Measurements from ENCODE around the gene ASIC1. TPM values are rescaled to one million over a fixed set of nuclear protein-coding genes. Genes with fewer than 3 reads are reported as not detected.
A peak's percentile ranks its signal among the peaks of the same experiment; 100 is the strongest.
"Not testable (repeated sequence)": the region's sequence is repeated elsewhere in the genome, so short reads cannot be mapped to it uniquely, and the experiment has no call there.

ASIC1 gene
- total and polyA plus RNA-seq, 4 donors: 14.3 to 148 (median 79.5) TPM

- WGBS (ENCODE audit: insufficient coverage): 33% methylated on average over 1 of the region's 4 CpGs
- Histone ChIP-seq H3K4me1 (ENCODE audit: control insufficient read depth, insufficient read depth, low read length) (peaks cover 4% of the 10 kb centered on the region), H3K27me3 (ENCODE audit: control insufficient read depth, insufficient read depth, low read length) (no peaks in the 10 kb centered on the region), H3K4me3 (ENCODE audit: low read depth, low read length) (no peak overlapping the region), H3K9me3 (ENCODE audit: control insufficient read depth, insufficient read depth, low read length) (no peaks in the 10 kb centered on the region), H3K36me3 (ENCODE audit: control insufficient read depth, insufficient read depth, low read length) (no peaks in the 10 kb centered on the region), H3K27ac (ENCODE audit: low read depth, low read length) (peak overlapping the region; percentile 19)
- DNase-seq (ENCODE audit: low read depth in 4 of 6, low spot score in 6 of 6): peak in 1 of 6 donors; percentile 86
Observed at GRCh38 chr12:50021031-50021430, 36.4 kb upstream of the ASIC1 start.

GRCh38 chr12:50022903-50023302, 34.5 kb upstream of the ASIC1 start:
- Histone ChIP-seq H3K4me3 (ENCODE audit: low read depth, low read length) (no peak overlapping the region), H3K9me3 (ENCODE audit: control insufficient read depth, insufficient read depth, low read length) (no peaks in the 10 kb centered on the region), H3K36me3 (ENCODE audit: control insufficient read depth, insufficient read depth, low read length) (no peaks in the 10 kb centered on the region), H3K4me1 (ENCODE audit: control insufficient read depth, insufficient read depth, low read length) (peaks cover 4% of the 10 kb centered on the region), H3K27me3 (ENCODE audit: control insufficient read depth, insufficient read depth, low read length) (no peaks in the 10 kb centered on the region), H3K27ac (ENCODE audit: low read depth, low read length) (no peak overlapping the region)
- WGBS (ENCODE audit: insufficient coverage): no CpG with 5 or more reads among the region's 1 CpG
- DNase-seq (ENCODE audit: low read depth in 4 of 6, low spot score in 6 of 6): no peak

GRCh38 chr12:50024227-50024626, 33.2 kb upstream of the ASIC1 start:
- Histone ChIP-seq H3K4me1 (ENCODE audit: control insufficient read depth, insufficient read depth, low read length) (peaks cover 4% of the 10 kb centered on the region), H3K36me3 (ENCODE audit: control insufficient read depth, insufficient read depth, low read length) (no peaks in the 10 kb centered on the region), H3K27ac (ENCODE audit: low read depth, low read length) (no peak overlapping the region), H3K9me3 (ENCODE audit: control insufficient read depth, insufficient read depth, low read length) (no peaks in the 10 kb centered on the region), H3K4me3 (ENCODE audit: low read depth, low read length) (peak overlapping the region; percentile 91), H3K27me3 (ENCODE audit: control insufficient read depth, insufficient read depth, low read length) (no peaks in the 10 kb centered on the region)
- DNase-seq (ENCODE audit: low read depth in 4 of 6, low spot score in 6 of 6): no peak
- WGBS (ENCODE audit: insufficient coverage): no CpG with 5 or more reads among the region's 8 CpGs

- 0% methylated on average over 12 of the region's 16 CpGs for WGBS (ENCODE audit: insufficient coverage)
- Histone ChIP-seq H3K27me3 (ENCODE audit: control insufficient read depth, insufficient read depth, low read length) (no peaks in the 10 kb centered on the region), H3K9me3 (ENCODE audit: control insufficient read depth, insufficient read depth, low read length) (no peaks in the 10 kb centered on the region), H3K4me3 (ENCODE audit: low read depth, low read length) (peak overlapping the region; percentile 91), H3K4me1 (ENCODE audit: control insufficient read depth, insufficient read depth, low read length) (peaks cover 4% of the 10 kb centered on the region), H3K27ac (ENCODE audit: low read depth, low read length) (peak overlapping the region; percentile 85), H3K36me3 (ENCODE audit: control insufficient read depth, insufficient read depth, low read length) (no peaks in the 10 kb centered on the region)
- no peak for DNase-seq (ENCODE audit: low read depth in 4 of 6, low spot score in 6 of 6)
Observed at GRCh38 chr12:50024805-50025186, 32.6 kb upstream of the ASIC1 start.

GRCh38 chr12:50025187-50026059, 32.0 kb upstream of the ASIC1 start, which contains the start of gene RACGAP1:
Gene RACGAP1 (minus strand): TSS chr12:50025494. CDS start chr12:50016715, 8,779 bp downstream.
- Histone ChIP-seq H3K27me3 (ENCODE audit: control insufficient read depth, insufficient read depth, low read length) (no peaks in the 10 kb centered on the region), H3K4me3 (ENCODE audit: low read depth, low read length) (peak within 1 kb of the TSS; percentile 91), H3K27ac (ENCODE audit: low read depth, low read length) (peak within 1 kb of the TSS; percentile 85), H3K9me3 (ENCODE audit: control insufficient read depth, insufficient read depth, low read length) (no peaks in the 10 kb centered on the region), H3K4me1 (ENCODE audit: control insufficient read depth, insufficient read depth, low read length) (peaks cover 4% of the 10 kb centered on the region), H3K36me3 (ENCODE audit: control insufficient read depth, insufficient read depth, low read length) (no peaks in the 10 kb centered on the region)
- WGBS (ENCODE audit: insufficient coverage): under 1% methylated on average over 44 of the region's 47 CpGs
- peak; percentile 97 to 100 (median 98) for DNase-seq (ENCODE audit: low read depth in 4 of 6, low spot score in 6 of 6)

GRCh38 chr12:50026691-50027090, 30.7 kb upstream of the ASIC1 start:
- WGBS (ENCODE audit: insufficient coverage): no CpG with 5 or more reads among the region's 3 CpGs
- Histone ChIP-seq H3K27me3 (ENCODE audit: control insufficient read depth, insufficient read depth, low read length) (no peaks in the 10 kb centered on the region), H3K4me3 (ENCODE audit: low read depth, low read length) (no peak overlapping the region), H3K27ac (ENCODE audit: low read depth, low read length) (no peak overlapping the region), H3K9me3 (ENCODE audit: control insufficient read depth, insufficient read depth, low read length) (no peaks in the 10 kb centered on the region), H3K36me3 (ENCODE audit: control insufficient read depth, insufficient read depth, low read length) (no peaks in the 10 kb centered on the region), H3K4me1 (ENCODE audit: control insufficient read depth, insufficient read depth, low read length) (peaks cover 4% of the 10 kb centered on the region)
- DNase-seq (ENCODE audit: low read depth in 4 of 6, low spot score in 6 of 6): no peak

GRCh38 chr12:50030449-50030848, 26.9 kb upstream of the ASIC1 start:
- H3K9me3 ChIP-seq (ENCODE audit: control insufficient read depth, insufficient read depth, low read length); H3K36me3 ChIP-seq (ENCODE audit: control insufficient read depth, insufficient read depth, low read length); H3K27ac ChIP-seq (ENCODE audit: low read depth, low read length); H3K27me3 ChIP-seq (ENCODE audit: control insufficient read depth, insufficient read depth, low read length); DNase-seq (ENCODE audit: low read depth in 4 of 6, low spot score in 6 of 6); H3K4me3 ChIP-seq (ENCODE audit: low read depth, low read length): not testable (repeated sequence)
- peaks cover 12% of the 10 kb centered on the region for H3K4me1 ChIP-seq (ENCODE audit: control insufficient read depth, insufficient read depth, low read length)
- 92% methylated on average over 2 of the region's 9 CpGs for WGBS (ENCODE audit: insufficient coverage)

GRCh38 chr12:50032515-50032853, 24.9 kb upstream of the ASIC1 start:
- no peaks in the 10 kb centered on the region for H3K36me3 ChIP-seq (ENCODE audit: control insufficient read depth, insufficient read depth, low read length)
- H3K9me3 ChIP-seq (ENCODE audit: control insufficient read depth, insufficient read depth, low read length): no peaks in the 10 kb centered on the region
- H3K4me3 ChIP-seq (ENCODE audit: low read depth, low read length): peak overlapping the region; percentile 16
- peaks cover 4% of the 10 kb centered on the region for H3K27me3 ChIP-seq (ENCODE audit: control insufficient read depth, insufficient read depth, low read length)
- DNase-seq (ENCODE audit: low read depth in 4 of 6, low spot score in 6 of 6): no peak
- WGBS (ENCODE audit: insufficient coverage): 11% methylated on average over 16 of the region's 21 CpGs
- H3K27ac ChIP-seq (ENCODE audit: low read depth, low read length): no peak overlapping the region
- H3K4me1 ChIP-seq (ENCODE audit: control insufficient read depth, insufficient read depth, low read length): peaks cover 12% of the 10 kb centered on the region

GRCh38 chr12:50032854-50033581, 24.4 kb upstream of the ASIC1 start:
- 12% methylated on average over 36 of the region's 37 CpGs for WGBS (ENCODE audit: insufficient coverage)
- peak overlapping the region; percentile 16 for H3K4me3 ChIP-seq (ENCODE audit: low read depth, low read length)
- H3K4me1 ChIP-seq (ENCODE audit: control insufficient read depth, insufficient read depth, low read length): peaks cover 12% of the 10 kb centered on the region
- peaks cover 4% of the 10 kb centered on the region for H3K27me3 ChIP-seq (ENCODE audit: control insufficient read depth, insufficient read depth, low read length)
- DNase-seq (ENCODE audit: low read depth in 4 of 6, low spot score in 6 of 6): no peak
- H3K9me3 ChIP-seq (ENCODE audit: control insufficient read depth, insufficient read depth, low read length): no peaks in the 10 kb centered on the region
- no peaks in the 10 kb centered on the region for H3K36me3 ChIP-seq (ENCODE audit: control insufficient read depth, insufficient read depth, low read length)
- no peak overlapping the region for H3K27ac ChIP-seq (ENCODE audit: low read depth, low read length)

All from spinal cord (tissue), 10 donors.